ENCODE data around the gene ARID3A. TPM values are rescaled to one million over a fixed set of nuclear protein-coding genes. Genes with fewer than 3 reads are reported as not detected.

The ARID3A gene
- total and polyA plus RNA-seq, 2 of the 13 experiments (the other 11 are each of a cell fraction or from before 2014, with no cell fraction given) = 71.3 to 77.9 TPM

- TF ChIP-seq PAXIP1 (CRISPR knock-in tag; conservative IDR thresholded peaks at IDR 0.05) (peak; percentile 93), BCL6 (CRISPR knock-in tag; IDR thresholded peaks at IDR 0.05) (peak; percentile 94), TAF1 (CRISPR knock-in tag; IDR thresholded peaks at IDR 0.05) (peak; percentile 57; the same call in 1 of the 2 replicates), ZBTB1 (CRISPR knock-in tag; IDR thresholded peaks at IDR 0.05; ENCODE audit: borderline replicate concordance) (0 out of 2 replicates have a peak, but pooled peaks have one; percentile 16), HOXD1 (CRISPR knock-in tag; IDR thresholded peaks at IDR 0.05) (peak; percentile 87; the same call in 1 of the 2 replicates), POGZ (CRISPR knock-in tag; IDR thresholded peaks at IDR 0.05) (peak; percentile 76), MZF1 (CRISPR knock-in tag; IDR thresholded peaks at IDR 0.05; ENCODE audit: borderline replicate concordance) (no peak), SNAI1 (CRISPR knock-in tag; IDR thresholded peaks at IDR 0.05; ENCODE audit: borderline replicate concordance) (peak; percentile 91; the same call in 1 of the 2 replicates), THYN1 (CRISPR knock-in tag; IDR thresholded peaks at IDR 0.05; ENCODE audit: borderline replicate concordance, low read depth) (no peak), TARDBP (CRISPR knock-in tag; IDR thresholded peaks at IDR 0.05) (peak; percentile 88), ONECUT2 (CRISPR knock-in tag; IDR thresholded peaks at IDR 0.05) (no peak), ARNT2 (CRISPR knock-in tag; IDR thresholded peaks at IDR 0.05; ENCODE audit: low read depth) (peak; percentile 94; the same call in 1 of the 2 replicates), ZNF441 (CRISPR knock-in tag; IDR thresholded peaks at IDR 0.05; ENCODE audit: borderline replicate concordance) (peak; percentile 87; the same call in 1 of the 2 replicates), FOXJ3 (CRISPR knock-in tag; IDR thresholded peaks at IDR 0.05; ENCODE audit: borderline replicate concordance) (peak; percentile 87), ZBTB21 (CRISPR knock-in tag; IDR thresholded peaks at IDR 0.05) (0 out of 2 replicates have a peak, but pooled peaks have one; percentile 27), ZFAT (CRISPR knock-in tag; conservative IDR thresholded peaks at IDR 0.05) (no peak), ZBTB46 (CRISPR knock-in tag; IDR thresholded peaks at IDR 0.05; ENCODE audit: borderline replicate concordance) (0 out of 2 replicates have a peak, but pooled peaks have one; percentile 61), ZBTB26 (CRISPR knock-in tag; IDR thresholded peaks at IDR 0.05; ENCODE audit: borderline replicate concordance) (peak; percentile 69; the same call in 1 of the 2 replicates), ZNF7 (CRISPR knock-in tag; IDR thresholded peaks at IDR 0.05) (no peak), ZNF589 (CRISPR knock-in tag; conservative IDR thresholded peaks at IDR 0.05) (peak; percentile 75; the same call in 1 of the 2 replicates), ZFP1 (CRISPR knock-in tag; IDR thresholded peaks at IDR 0.05) (no peak), SOX5 (CRISPR knock-in tag; IDR thresholded peaks at IDR 0.05; ENCODE audit: borderline replicate concordance) (peak; percentile 86), CCAR2 (optimal IDR thresholded peaks at IDR 0.05; ENCODE audit: low read depth, low read length) (no peak), ZNF44 (CRISPR knock-in tag; IDR thresholded peaks at IDR 0.05) (no peak), NR1H2 (CRISPR knock-in tag; IDR thresholded peaks at IDR 0.05; ENCODE audit: borderline replicate concordance, low read depth) (no peak), FOXK2 (IDR thresholded peaks at IDR 0.05) (peak; percentile 89)
Observed at GRCh38 chr19:934865-935479, 9.1 kb downstream of the ARID3A start (continued).

Measured in HepG2 (cell line).